Transverse colon (tissue), 4 donors: ENCODE data around the gene TPT1.

Source experiments
- CTCF ChIP-seq, 5 experiments: fragments of 200-600 bp in 3 of 5; fragments of 450-650 bp in 2 of 5; sonication (generic) in 3 of 5; IDR thresholded peaks; 1 replicate in 2 of 5; 2 replicates in 3 of 5; pipeline ENCODE4 v1.5.1; 2016 to 2017; ENCODE audit warnings: antibody characterized with exemption in 5 of 5, inconsistent platforms in 3 of 5, mild to moderate bottlenecking in 2 of 5, moderate library complexity in 1 of 5
- EP300 ChIP-seq: sonication (generic); formaldehyde crosslinking; IDR thresholded peaks from one replicate; pipeline ENCODE4 v1.6.1; 2017; ENCODE audit warnings: antibody characterized with exemption, low read depth
- POLR2A ChIP-seq: fragments of 450-650 bp; IDR thresholded peaks from one replicate; pipeline ENCODE4 v1.6.1; 2016; ENCODE audit warnings: antibody characterized with exemption, mild to moderate bottlenecking, moderate library complexity
- POLR2AphosphoS5 ChIP-seq, 3 donors: sonication (generic); formaldehyde crosslinking; IDR thresholded peaks; one replicate each; pipeline ENCODE4 v1.6.1; 2016; ENCODE audit warnings: antibody characterized with exemption in 3 of 3

GRCh38 chr13:45365558-45365885, 24.5 kb upstream of the TPT1 start:
- TF ChIP-seq CTCF (IDR thresholded peaks at IDR 0.05) (no peak), EP300 (no peak), POLR2AphosphoS5 (IDR thresholded peaks at IDR 0.05) (no peak), POLR2A (no peak)
